GM15510 (cell line): ENCODE measurements around the gene RPS6KA5.

Experiments
- POLR2A ChIP-seq: IDR thresholded peaks from 3 replicates; pipeline ENCODE4 v1.6.1; 2011; ENCODE audit warnings: borderline replicate concordance; ENCODE audit not compliant: insufficient read length; ENCODE audit errors: extremely low read depth

RPS6KA5 gene

GRCh38 chr14:90827919-90828610, 232.4 kb downstream of the RPS6KA5 start:
- TF ChIP-seq POLR2A: peak; percentile 36

GRCh38 chr14:90820958-90821357, 239.5 kb downstream of the RPS6KA5 start:
- TF ChIP-seq POLR2A: no peak

- no peak for TF ChIP-seq POLR2A
Observed at GRCh38 chr14:90819734-90820393, 240.6 kb downstream of the RPS6KA5 start.

GRCh38 chr14:90818715-90819114, 241.7 kb downstream of the RPS6KA5 start:
- no peak for TF ChIP-seq POLR2A

- TF ChIP-seq POLR2A: no peak
Observed at GRCh38 chr14:90816681-90817436, 243.6 kb downstream of the RPS6KA5 start.

GRCh38 chr14:90815822-90816662, 244.4 kb downstream of the RPS6KA5 start, which contains the start of gene TTC7B:
Gene TTC7B (minus strand): TSS chr14:90816430. CDS start chr14:90816295, 135 bp downstream.
- TF ChIP-seq POLR2A: no peak

GRCh38 chr14:90815572-90815821, 244.9 kb downstream of the RPS6KA5 start:
- no peak for TF ChIP-seq POLR2A

GRCh38 chr14:90814806-90815571, 245.5 kb downstream of the RPS6KA5 start:
- TF ChIP-seq POLR2A: no peak

GRCh38 chr14:90813442-90813841, 247.0 kb downstream of the RPS6KA5 start:
- TF ChIP-seq POLR2A: no peak

GRCh38 chr14:90812109-90812508, 248.3 kb downstream of the RPS6KA5 start:
- no peak for TF ChIP-seq POLR2A

GRCh38 chr14:90811641-90812040, 248.8 kb downstream of the RPS6KA5 start:
- TF ChIP-seq POLR2A: no peak

- TF ChIP-seq POLR2A: no peak
Observed at GRCh38 chr14:90810806-90811205, 249.6 kb downstream of the RPS6KA5 start.

- TF ChIP-seq POLR2A: no peak
Observed at GRCh38 chr14:90809530-90810312, 250.7 kb downstream of the RPS6KA5 start.
